Measurements from ENCODE around the gene APRT.

Gene APRT, protein sequence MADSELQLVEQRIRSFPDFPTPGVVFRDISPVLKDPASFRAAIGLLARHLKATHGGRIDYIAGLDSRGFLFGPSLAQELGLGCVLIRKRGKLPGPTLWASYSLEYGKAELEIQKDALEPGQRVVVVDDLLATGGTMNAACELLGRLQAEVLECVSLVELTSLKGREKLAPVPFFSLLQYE

DNA sequence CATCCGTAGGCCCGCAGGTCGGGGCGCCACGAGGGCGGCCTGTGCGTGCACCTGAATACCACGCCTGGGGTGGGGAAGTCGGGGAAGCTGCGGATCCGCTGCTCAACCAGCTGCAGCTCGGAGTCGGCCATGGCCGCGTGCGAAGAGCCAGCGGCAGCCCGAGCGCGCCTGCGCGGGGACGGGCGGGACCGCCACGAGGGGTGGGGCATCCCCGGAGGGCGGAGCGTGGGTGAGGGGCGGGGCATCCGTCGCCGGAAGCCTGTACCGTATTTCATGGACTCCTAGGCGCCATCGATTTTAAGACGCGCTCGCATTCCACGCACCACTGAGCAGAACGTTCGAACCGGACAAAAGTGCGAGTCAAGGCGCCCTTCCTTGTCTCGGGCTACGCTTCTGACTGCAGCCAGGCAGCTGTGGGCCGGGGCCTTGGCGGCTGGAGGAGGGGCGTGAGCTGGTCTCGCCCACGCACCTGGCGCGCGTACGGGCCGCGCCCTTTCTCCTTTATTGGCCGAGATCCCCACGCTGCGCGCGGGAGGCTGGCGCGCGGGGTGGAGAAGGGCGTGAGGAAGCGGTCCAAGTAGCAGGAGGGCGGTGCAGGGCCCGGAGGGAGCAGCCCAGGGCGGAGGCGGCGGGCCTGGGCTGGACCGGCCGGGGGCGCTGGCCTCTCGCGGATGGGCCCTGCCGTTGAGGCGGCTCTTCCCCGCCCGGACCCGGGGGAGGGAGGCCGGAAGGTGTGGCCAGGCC lies at the start of gene APRT:
APRT (minus strand) TSS at position 160 of the 744 bp plus-strand sequence; CDS start at position 131, 29 bp downstream.
- DNase-seq (ENCODE audit: low read depth in 3 of 3): peak; percentile 95 to 97 (median 96)

DNA sequence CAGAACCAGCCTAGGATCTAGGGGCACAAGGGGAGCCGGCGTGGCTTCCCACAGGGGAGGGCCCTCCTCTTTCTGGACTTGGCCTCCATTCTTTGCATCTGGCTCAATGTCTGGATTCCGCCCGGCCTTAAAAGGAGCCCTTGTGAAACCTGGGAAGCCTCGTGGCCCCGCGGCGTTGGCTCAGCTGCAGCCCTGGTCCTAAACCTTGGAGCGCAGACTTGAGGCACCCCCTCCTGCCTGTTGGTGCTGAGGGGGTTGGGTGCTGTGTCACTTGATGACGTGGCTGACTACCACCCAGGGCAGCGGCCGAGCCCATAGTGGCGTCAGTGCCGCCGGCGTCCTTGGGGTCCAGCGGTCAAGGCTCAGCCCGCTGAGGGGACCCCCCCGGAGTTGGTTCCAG lies 49.6 kb upstream of the APRT start:
- DNase-seq (ENCODE audit: low read depth in 3 of 3): no peak

DNA sequence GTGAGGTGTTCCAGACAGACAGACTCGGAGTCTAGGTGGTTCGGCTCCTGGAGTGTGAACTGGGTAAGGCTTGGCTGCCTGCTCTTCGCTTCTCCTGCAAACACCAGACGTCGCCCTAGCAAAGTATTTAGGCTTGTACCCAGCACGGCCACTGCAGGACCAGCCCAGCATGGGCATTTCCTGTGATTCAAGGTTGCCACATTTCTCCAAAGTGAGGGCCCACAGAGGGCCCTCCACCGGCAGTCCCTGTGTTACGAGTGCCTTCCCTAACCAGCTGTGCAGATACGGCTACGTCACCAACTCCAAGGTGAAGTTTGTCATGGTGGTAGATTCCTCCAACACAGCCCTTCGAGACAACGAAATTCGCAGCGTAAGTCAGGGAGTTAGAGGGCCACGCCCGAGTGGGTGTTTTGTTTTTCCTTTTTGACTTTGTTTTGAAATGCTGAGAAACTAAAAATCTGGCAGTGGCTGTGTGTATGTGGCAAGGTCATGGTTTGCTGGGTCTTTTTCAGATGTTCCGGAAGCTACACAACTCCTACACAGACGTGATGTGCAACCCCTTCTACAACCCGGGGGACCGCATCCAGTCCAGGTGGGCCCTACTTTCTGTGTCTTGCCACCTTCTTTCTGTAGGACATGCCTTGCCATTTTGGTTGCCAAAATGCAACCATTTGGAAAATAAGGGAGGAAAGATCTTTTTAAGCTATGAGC lies 47.8 kb upstream of the APRT start:
- no peak for DNase-seq (ENCODE audit: low read depth in 3 of 3)

DNA sequence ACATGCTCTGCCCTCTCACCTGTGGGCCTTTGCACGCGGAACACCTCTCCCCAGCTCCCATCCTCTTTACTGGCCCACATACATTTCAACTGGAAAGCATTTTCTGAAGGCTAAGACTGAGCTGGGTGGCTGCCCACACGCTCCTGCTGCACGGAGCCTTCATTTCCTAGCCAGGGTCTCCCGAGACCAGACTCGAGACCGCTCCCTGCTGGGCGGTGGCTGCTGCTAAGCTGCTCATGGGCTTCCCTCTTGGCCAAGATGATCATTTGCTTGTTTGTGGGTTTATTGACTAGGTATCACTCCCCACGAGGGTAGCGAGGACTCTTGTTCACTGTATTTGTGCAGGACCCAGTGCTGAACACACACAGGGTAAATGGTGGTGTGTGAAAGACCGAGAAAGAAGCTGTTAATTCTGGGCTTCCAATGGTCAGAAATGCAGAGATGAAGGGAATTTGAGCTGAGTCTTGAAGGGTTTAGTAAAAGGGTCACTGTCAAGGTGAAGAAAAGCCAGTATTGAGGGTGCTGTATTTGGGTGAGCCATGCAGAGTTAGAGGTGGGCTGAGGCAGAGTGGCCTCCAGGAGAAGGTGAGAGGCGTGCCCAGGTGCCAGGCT lies 46.1 kb upstream of the APRT start:
- DNase-seq (ENCODE audit: low read depth in 3 of 3): peak; percentile 52 to 77 (median 54)

DNA sequence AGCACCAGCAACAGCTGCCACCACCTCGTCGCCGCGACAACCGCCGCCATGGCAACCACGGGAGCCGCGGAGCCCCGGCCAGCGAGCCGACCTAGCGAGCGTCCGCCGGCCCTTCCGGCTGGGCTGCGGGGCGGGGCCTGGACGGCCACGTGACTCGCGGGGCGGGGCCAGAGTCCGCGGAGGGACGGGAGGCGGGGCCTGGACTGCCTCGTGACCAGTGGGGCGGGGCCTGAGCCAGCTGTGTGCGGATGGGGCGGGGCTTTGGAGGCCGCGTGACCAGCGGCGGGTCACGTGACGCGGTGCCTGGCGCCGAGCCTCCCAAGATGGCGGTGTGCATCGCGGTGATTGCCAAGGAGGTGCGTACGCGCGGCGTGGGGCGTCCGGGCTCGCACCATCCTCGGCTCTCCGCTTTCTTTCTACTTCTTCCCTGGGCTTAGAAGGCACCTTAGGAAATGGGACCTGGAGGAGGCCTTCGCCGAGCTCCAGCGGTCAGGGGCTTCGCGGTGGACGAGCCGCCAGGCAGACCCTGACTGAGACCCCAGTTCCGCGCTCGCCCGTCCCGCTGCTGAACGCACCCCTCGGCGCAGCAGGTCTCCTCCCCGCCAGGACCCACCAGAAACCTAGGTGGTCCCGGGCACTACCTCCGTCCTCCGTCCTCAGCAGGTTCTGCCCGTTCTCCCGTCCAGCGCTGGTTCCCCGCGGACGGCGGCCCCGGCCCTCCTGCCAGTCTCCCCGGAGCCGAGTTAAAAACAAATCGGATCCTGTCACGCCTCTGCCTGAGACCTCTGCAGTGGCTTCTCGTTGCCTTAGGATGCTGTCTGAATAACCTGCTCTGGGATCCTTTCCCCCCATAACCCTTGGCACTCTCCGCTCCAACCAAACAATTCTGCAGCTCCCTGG lies 45.4 kb upstream of the APRT start, which contains the start of the genes GALNS and TRAPPC2L:
GALNS (minus strand) TSS at position 120 of the 900 bp plus-strand sequence; CDS start at position 50, 70 bp downstream.
TRAPPC2L (plus strand) TSS at position 300 of the 900 bp plus-strand sequence; CDS start at position 324, 24 bp downstream.
- DNase-seq (ENCODE audit: low read depth in 3 of 3): peak; percentile 97 to 99 (median 99)

DNA sequence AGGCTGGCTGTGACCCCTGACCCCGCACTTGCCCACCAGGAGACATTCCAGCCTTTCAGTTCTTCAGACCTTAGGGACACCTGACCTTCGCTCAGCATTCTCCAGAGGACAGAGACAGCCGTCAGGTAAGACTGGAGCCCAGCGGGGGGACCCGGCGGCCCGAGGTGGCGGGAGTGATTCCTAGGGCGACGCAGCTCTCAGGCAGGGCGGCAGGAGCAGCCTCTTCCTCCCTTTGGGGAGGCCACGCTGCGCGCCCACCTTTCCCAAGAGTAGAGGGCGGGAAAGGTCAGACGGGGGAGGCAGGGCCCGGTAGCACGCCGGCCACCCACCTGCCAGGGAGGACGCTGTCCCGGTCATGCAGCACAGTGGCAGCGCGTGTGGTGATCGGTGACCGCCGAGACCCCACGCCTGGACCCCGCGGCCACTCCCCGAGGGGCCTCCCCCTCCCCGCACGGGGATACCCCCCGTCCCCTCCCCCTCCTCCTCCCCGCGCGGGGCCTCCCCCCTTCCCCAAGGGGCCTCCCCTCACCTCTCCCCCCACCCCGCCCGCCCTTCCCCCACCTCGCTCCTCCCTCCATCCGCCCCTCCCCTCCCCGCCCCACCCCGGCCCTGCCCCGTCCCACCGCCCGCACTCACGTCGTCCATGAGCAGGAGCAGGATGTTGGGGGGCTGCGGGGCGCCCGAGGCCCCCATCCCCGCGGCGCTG lies 44.5 kb upstream of the APRT start:
- no peak for DNase-seq (ENCODE audit: low read depth in 3 of 3)

DNA sequence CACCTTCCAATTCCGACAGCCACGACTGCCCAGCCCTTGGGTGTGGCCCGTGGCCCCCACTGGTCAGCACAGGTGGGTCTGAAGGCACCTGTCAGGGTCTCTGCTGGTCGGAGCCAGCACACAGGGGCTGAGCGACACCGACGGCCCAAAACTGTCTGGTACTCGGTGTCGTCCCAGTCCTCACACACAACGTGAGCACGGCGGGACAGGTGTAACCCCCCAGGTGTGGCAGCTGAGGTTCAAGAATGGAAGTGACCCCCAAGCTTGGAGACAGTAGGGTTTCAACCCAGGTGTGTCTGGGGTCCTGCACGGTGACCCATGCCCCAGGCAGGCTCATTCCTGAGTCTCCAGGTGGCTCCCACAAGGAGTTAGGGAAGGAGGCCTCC lies 44.0 kb upstream of the APRT start:
- no peak for DNase-seq (ENCODE audit: low read depth in 3 of 3)

DNA sequence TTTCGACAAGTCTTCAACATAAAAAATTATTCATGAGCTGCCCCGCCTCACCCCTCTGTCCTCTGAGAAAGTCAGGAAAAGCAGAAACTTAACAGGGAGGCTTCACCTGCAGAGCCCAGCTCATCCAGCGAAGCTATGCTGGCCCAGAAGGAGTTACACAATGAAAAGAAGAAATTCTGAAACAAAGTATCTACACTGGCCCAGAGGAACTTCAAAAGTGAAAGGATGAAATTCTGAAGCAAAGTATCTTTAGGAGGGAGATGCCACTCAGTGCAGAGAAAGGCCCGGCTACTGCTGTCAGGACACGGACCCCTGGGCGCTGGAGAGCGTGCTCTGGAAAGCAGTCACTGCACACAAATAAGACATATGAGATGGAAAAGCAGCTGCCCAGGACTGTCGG lies 43.4 kb upstream of the APRT start:
- DNase-seq (ENCODE audit: low read depth in 3 of 3): no peak

DNA sequence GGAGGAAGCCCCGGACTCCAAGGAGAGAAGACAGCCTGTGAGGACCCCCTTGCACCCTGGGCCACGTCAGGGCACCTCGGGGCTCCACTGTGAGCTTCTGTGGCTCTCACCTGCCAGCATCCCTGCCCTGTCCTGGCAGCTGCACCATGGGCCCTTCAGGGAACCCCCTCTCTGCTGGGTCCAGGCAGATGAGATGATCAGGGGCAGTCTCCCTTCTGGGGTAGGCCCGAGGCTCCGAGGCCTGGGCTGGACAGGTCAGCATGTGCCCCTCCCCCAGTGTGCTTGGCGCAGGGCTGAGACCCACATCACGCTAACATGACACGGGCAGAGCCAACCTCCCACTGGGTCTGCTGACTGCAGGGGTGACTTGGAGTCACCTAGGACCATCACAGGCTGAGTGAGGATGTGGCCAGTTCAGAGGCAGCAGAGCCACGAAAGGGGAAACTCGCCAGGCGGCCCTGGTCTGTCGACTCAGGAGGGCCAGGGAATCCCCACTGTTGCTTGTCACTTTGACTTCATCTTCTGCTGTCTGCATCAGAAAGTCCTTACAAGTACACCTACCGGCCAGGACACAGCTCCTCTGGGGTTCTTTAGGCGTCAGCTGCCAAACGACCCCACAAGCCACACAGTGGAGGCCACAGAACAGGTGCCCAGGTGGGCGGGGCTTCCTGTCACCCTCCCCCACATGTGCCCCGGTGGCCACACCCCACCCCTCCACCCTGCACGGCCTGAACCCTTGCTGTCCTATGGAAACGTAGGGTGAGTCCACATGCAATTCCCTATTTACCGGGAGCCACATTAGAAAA lies 42.8 kb upstream of the APRT start:
- DNase-seq (ENCODE audit: low read depth in 3 of 3): no peak

DNA sequence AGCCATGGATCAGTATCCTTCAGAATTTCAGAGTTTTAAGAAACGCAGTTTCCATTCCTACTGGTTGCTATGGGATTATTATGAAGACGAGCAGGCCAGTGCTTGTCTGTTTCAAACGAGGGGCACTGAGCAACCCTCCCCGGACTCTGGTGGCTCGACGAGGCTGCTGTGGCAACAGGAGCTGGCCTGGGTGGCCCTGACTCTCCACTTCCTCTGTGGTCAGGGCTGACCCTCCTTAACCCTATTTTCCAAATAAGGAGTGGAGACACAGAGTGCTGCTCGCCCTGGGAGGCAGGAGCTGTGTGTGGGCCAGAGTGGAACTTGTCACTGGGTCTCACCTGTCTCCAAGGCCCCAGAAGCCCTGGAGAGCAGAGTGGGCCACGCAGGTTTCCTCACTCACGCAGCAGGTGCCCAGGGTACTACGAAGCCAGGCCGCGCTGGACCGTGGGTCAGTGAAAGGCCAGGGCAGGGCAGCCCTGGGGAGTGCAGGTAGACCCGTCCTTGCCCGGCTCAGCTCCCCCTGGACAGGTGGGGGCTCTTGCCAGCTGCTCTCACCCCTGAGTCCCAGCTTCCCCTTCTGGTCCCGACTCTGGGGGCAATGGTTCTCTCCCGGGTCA lies 41.7 kb upstream of the APRT start:
- no peak for DNase-seq (ENCODE audit: low read depth in 3 of 3)

DNA sequence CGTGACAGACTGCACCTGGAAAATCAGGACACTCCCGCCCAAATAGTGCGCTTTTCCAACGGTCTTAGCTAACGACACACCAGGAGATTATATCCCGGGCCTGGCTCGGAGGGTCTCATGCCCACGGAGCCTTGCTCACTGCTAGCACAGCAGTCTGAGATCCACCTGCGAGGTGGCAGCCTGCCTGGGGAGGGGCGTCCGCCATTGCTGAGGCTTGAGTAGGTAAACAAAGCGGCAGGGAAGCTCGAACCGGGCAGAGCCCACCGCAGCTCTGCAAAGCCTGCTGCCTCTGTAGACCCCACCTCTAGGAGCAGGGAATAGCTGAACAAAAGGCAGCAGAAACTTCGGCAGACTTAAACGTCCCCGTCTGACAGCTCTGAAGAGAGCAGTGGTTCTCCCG lies 39.9 kb upstream of the APRT start:
- no peak for DNase-seq (ENCODE audit: low read depth in 3 of 3)

DNA sequence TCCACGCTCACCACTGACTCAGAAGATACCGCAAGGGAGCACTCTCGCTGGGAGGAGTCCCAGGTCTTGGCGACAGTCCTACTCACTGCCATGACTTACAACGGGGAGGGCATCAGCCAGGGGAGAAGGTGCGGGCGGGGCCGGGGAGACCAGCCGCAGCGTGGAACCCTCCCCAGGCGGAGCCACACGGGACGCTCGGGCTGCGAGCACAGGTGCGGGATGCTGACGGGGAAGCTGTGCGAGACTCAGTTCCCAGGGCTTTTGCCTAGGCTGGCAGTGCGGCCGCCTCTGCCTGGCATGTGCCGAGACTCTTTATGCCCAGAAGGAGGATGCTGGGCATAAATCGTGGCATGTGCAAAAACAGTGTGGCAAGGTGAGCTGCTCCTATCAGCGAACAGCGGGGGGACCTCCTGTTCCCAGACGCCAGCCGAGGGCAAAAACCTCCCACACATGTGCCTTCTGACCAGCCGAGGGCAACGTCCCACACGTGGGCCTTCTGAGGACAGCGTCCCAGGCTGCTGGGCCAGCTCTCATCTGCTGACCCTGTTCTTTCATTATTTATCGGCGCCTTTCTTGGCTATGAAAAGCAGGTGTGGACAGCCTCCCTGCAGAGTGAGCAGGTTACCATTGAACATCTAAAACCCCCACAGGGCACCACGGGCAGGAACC lies 38.9 kb upstream of the APRT start:
- no peak for DNase-seq (ENCODE audit: low read depth in 3 of 3)

DNA sequence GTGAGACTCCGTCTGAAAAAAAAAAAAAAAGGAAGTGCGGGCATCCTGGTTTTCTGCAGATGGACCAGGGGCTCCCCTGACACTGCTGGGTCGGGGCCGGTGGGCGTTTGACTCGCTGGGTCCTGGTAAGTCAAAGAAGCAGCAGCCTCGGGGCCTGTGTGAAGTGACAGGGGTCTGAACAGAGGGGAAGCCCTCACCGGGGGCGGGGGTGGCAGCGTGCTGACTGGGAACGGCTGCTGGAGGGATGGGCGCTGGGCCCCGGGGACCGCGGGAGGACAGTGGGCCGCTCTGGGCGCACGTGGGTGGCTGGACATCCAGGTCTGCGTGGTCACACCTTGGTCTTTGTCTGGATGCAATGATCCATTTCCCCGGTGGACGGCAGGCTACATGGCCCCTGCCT lies 36.8 kb upstream of the APRT start:
- no peak for DNase-seq (ENCODE audit: low read depth in 3 of 3)

DNA sequence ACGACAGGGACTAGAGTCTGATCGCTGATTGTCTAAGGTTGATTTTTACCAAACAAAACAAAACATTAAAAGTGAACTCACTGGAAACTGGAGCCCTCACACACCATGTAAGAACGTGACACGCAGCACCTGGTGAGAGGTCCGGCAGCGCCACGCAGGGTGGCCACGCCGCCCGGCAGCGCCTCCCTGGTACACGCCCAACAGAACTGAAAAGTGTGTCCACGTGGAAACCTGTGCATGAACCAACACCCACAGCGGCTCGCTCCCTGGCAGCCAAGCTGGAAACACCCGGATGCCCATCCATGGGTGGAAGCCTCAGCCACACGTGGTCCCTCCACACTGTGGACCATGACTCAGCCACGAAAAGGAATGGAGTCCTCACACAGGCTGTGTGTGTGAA lies 35.9 kb upstream of the APRT start:
- no peak for DNase-seq (ENCODE audit: low read depth in 3 of 3)

DNA sequence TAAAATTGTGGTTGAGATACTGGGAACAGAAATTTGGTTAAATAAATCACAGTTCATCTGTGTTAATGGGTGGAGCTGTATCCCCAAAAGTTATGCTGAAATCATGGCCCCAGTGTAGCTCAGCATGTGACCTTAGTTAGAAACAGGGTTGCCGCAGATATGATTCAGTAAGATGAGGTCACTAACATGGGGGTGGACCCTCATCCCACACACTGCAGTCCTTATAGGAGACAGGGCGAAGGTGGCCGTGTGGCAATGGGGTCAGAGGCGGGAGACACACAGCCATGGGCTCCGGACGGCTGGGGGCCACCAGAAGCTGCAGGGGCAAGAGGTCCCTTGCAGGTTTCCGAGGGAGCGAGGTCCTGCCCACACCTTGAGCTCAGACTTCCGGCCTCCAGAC lies 34.4 kb upstream of the APRT start:
- DNase-seq (ENCODE audit: low read depth in 3 of 3): no peak

DNA sequence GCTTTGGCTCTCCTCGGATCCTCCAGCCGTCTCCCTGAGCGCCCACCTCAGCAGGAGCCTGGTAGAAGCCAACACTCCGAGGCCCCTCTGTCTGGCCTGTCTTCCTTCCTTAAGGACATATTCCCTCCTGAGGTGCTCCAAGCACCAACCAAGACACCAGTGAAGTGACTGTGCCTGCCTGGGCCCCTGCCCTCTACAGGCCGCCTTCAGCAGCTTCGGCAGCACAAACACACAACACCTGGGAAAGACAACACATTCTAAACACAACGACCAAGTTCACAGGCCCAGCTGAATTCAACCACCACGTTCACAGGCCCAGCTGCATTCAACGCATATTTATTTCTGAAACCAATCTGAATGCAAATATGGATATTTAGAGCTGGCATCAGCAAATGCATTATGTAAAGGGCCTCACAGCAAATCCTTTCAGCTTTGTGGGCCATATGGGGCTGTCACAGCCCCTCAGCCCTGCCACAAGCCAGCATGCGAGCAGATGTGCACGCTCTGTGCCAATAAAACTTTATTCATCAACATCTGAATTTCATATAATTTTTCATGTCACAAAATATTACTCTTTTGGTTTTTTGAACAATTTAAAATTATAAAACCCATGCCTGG lies 32.8 kb upstream of the APRT start:
- DNase-seq (ENCODE audit: low read depth in 3 of 3): no peak

DNA sequence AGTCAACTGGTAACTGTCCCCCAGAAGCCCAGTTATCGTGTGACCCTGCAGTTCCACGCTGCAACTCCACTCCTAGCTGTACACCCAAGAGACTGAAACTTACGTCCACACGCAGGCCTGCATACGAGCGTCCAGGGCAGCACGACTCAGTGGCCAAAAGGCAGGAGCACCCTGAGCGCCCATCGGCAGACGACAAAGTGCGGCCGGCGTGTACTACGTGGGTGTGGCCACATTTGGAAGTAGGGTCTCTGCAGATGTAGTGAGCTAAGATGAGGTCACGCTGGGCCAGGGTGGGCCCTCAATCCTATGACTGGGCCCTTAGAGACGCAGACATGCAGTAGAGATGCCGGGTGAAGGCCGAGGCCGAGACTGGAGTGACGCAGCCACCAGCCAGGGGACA lies 31.5 kb upstream of the APRT start:
- no peak for DNase-seq (ENCODE audit: low read depth in 3 of 3)

DNA sequence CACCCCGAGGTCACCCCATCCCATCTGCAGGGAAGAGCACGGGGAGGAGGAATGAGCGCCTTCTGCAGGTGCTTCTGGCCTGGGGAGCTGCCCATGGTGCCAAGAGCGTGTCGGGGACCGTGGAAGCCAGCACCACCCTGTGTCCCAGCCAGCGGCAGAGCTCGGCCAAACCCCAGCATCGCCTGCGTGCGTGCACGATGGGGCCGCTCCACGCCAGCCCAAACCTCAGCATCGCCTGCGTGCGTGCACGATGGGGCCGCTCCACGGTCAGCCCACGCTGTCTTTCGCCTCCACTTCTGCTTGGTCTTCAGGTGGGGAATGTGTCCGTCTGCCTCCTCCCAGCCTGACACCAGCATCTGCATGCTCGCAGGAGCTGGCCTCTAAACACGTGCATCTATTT lies 31.1 kb upstream of the APRT start:
- no peak for DNase-seq (ENCODE audit: low read depth in 3 of 3)

All from stimulated activated CD4-positive, alpha-beta T cell treated with anti-CD3 and anti-CD28 coated beads, TNF-alpha, amount 100 ng/mL, for 24 hours (primary cell).